ENCODE results near the gene RAB11FIP4.
"Not testable (repeated sequence)": the region's sequence is repeated elsewhere in the genome, so short reads cannot be mapped to it uniquely, and the experiment has no call there.

Gene RAB11FIP4

DNA sequence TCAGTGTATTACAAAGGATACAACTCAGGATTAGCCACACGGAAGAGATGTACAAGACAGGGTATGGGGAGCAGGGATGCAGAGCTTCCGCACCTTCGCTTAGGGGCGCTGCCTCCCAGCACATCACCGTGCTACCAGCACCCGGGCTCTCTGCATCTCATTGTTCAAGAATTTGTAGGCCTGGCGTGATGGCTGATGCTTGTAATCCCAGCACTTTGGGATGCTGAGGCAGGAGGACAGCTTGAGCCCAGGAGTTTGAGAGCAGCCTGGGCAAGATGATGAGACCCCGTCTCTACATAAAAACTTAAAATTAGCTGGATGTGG, 43.2 kb downstream of the RAB11FIP4 start:
- DNase-seq: no peak

DNA sequence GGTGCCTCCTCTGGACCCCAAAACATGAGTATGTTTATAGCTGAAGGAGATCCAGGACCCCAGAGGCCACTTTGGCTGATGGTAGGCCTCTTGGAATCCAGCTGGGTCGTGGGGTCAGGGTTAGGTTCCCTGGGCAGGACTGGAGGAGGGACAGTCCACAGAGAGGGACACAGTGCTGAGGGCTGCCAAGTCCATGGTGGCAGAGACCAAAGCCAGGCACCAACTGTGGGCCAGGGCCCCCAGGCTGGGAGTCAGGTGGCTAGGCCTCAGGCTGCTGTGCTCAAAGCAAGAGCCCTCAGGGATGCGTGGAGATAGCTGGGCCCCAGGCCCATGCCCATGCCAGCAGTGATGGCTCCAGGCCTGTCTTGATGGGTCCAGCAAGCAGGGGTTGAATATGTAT, 44.1 kb downstream of the RAB11FIP4 start:
- DNase-seq: no peak

DNA sequence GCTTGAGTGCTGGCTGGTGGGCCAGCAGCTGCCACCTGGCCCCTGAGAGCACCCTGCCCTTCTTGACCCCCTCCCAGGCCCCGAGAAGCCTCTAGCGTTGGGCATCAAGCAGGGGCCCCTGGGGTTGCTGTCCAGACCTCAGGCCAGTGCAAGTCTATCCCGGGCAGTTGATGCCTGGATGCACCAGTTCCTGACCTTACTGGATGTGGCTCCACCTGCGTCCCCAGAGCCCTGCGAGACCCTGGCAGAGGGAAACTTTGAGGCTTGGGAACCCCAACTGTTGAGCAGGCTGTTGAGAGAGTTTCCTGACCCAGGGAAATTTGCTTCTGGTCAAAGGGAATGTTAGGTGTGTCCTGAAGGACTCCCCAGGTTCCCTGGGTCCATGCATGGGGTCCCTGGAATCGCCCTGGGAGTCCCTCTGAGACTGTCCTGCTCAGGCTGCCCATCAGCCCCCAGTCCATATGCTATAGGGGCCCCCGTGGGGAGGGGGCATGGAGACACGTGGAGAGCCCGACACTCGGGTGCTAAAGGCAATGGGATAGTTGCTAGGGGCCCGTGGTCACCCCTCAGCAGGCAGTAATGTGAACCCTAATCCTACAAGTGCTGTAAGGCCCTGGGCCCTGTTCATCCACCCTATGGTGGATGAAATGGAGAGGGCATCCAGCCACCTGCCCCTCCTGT, 46.4 kb downstream of the RAB11FIP4 start:
- no peak for DNase-seq

DNA sequence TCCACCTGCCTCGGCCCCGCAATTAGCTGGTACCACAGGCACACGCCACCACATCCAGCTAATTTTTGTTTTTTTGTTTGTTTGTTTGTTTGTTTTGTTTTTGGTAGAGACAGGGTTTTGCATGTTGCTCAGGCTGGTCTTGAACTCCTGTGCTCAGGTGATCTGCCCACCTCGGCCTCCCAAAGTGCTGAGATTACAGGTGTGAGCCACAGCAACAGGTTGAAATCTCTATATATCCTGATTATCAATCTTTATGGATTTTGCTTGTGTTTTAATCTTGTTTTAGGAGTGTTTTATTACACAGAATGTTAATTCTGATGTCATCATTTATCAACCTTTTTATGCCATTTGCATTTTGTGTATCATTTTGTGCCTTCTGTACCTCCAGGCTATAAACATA, 48.2 kb downstream of the RAB11FIP4 start:
- DNase-seq: no peak

DNA sequence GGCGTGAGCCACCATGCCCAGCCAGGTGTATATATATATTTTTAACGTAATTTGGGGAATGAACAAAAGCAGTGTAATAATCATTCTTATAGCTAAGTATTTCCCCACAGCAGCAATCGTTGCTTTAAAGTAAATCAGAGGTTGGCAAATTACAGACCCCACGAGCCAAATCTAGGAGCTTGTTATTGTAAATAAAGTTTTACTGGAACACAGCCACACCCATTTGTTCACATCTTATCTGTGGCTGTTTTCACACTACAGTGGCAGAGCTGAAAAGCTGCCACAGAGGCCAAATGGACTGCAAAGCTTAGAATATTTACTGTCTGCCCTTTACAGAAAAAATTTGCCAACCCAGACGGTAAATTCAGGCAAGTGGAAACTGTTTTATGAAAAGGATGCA, 50.8 kb downstream of the RAB11FIP4 start:
- no peak for DNase-seq

DNA sequence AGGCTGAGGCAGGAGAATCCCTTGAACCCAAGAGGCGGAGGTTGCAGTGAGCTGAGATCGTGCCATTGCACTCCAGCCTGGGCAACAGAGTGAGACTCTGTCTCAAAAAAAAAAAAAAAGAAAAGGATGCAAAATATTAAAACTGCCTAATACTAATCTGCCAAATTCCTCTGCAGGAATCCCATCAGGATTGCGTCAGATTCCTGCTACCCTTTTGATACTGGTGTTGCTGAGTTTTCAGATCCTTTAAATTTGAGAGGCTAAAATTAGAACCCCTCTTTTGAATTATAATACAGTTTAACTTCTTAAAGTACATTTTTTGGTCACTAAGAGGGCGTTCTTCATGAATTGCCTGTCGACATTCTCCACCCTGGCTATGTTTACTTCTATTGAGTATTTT, 51.4 kb downstream of the RAB11FIP4 start:
- not testable (repeated sequence) for DNase-seq

DNA sequence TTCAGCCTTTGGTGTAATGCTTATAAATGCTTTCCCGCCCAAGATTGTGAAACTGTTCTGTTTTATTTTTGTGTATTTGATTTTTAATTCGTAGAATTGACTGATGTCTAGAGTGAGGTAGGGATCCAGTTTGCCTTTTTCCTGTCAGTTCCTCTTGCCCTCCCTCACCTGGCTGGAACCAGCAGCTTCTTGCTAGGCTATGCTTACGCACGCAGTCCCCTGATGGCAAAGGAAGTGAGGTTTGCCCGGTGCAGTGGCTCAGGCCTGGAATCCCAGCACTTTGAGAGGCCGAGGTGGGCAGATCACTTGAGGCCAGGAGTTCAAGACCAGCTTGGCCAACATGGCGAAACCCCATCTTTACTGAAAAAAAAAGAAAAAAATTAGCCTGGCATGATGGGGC, 51.9 kb downstream of the RAB11FIP4 start:
- DNase-seq: no peak

DNA sequence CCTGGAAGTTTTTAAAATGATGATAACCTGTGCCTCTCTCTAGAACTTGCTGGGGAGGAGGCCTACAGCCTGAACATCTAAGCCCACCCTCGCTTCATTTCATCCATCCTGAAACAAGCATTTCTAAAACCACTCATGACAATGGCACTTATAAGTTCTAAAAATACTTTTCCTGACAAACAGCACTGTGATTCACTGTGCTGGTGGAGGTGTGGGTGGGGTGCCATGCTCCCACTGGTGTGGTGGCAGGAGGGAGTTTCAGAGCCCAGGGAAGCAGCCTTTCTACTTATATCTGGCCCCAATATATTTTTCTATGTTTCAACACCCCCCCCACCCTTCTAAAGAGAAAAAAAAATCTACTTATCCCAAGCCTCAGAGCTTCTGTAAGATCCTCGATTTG, 52.6 kb downstream of the RAB11FIP4 start:
- no peak for DNase-seq

DNA sequence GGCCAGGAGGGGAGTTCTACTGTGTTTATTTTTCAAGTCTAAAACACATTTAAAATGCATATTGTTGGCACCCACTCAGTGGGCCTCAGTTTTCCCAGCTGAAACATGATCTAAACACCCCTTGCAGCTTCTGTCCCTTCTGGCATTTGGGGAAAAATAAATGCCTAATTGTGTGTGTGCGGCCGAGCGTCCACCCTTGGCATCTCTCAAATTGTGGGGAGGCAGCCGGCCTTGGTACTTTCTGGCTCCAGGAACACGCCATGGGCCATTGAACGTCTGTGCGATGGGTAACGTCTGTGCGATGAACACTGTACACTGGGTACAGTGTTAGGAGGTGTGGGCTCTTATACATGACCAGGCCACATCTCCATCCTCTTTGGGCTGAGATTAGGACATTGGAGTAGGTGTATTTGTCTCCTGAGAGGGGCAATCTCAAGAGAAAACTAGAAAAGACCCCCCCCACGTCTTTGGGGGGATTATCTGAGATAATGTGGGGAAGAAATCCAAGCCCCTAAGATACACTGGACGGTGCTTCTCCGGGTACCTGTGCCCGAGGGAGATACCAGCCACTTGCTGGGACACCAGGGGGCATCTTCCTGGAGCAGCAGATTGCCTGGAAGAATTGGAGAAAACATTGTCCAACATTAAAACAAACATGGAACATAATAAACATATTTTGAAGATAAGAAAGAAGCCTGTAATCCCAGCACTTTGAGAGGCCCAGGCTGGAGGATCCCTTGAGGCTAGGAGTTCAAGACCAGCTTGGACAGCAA, 54.9 kb downstream of the RAB11FIP4 start:
- DNase-seq: no peak

DNA sequence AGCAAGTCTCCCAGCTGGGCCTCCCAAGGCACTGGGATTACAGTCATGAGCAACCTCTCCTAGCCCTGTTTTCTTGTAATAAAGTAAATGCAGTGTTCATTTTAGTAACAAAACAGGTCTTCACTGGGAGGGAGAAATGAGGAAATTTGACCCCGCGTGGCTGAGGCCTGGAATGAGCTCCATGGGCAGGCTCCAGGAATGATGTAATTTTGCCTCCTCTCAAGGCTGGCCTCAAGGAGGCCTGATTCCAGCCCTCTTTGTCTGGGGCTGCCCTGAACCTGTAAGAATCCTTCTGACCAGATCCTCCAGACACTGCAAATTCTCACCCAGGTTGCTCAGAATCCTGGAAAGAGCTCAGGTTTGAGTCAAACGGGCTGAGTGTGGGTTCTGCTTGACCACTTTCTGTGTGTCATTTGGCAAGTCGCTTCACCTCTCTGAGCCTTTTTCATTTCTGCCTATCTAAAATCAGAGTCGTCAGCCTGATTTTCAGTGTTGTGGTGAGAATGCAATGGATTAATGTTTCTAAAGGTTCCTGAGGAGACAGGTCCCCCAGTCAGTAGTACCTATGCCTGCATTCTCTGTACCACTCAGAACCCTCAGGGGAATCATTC, 57.1 kb downstream of the RAB11FIP4 start:
- no peak for DNase-seq

DNA sequence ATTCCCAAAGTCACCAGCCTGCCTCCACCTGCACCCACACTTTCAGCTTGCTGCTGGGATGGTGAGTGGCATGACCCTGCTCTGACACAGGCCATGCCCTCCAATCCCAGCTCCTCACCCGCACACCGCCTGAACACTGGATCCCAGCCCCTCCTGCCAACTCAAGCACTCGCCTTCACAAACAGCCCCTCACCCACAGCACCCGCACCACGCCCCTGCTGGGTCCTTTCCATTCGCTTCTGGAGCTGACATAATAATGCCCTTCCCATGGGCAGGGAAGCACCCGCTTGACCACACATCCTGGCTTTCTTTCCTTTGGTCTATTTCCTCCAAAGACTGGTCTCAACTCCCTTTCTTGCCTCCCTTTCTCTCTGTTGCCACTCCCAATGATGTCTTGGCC, 57.6 kb downstream of the RAB11FIP4 start:
- DNase-seq: no peak

DNA sequence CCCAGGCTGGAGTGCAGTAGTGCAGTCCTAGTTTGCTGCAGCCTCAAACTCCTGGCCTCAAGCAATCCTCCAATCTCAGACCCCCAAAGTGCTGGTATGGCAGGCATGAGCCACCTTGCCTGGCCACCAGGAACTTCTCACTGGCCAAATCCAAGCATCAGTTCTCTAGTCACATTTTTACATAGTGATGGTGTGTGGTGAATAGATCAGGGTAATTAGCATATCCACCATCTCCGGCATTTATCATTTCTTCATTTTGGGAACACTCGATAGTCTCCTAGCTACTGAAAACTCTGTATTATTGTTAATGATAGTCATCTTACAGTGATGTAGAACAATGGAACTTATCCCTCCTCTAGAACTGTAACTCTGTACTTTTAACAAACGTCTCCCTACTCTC, 58.3 kb downstream of the RAB11FIP4 start:
- no peak for DNase-seq

DNA sequence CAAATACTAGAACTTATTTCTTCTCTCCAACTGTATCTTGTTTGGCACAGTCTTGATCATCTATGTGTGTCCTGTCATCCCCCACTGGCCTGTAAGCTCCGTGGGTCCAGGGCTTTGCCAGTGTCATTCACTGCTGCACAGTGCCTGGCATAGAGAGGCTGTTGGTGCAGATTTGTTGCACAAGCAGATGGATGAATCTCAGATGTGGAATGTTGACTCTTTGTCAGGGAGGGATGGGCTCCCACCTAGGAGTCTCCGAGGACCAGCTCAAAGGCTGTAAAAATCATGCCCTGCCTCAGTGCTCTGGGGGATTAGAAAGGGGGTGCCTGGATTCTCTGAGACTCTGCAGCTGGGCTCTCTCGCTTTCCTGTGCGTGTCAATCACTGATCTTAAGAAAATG, 60.6 kb downstream of the RAB11FIP4 start:
- DNase-seq: no peak

DNA sequence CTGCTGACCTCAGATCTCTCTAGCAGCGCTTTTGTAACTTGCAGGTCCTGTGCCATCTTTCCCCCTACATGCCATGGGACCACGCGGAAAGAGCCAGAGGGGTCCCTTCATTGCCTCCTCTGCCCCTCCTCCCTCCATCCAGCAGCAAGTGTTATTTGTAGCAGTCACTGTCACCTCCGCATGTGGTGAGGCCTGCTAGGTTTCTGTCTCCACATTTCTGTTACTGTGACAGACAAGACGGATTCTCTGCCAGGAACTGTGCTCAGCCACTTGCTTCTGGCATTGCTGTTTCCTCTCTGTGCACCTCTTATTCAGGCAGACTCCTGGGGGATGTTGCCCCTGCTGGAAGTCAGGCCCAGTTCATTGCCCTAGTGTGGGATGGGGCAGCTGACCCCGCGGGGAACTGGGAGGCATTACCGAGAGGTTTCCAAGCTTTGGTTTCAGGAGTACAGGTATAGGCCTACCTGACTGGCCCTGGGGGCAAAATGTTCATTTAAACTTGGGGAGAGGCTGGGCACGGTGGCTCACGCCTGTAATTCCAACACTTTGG, 61.2 kb downstream of the RAB11FIP4 start:
- DNase-seq: no peak

DNA sequence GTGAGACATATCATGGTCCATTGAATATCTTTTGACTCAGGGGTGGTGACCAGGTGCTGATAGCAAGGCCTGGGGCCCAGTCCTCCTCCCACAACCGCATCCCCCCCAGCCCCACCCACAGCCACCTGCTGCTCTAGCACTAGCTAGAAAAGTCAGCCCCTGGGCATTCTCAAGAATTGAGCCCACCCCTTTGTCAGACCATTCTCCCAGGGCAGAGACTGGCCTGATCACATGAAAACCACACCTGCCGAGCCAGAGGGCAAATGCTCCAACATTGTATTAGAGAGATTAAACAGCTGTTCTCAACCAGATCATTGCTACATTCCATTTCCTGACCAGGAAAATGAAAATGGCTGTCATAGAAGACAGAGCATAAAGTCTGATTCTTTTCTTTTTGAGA, 62.4 kb downstream of the RAB11FIP4 start:
- DNase-seq: no peak

DNA sequence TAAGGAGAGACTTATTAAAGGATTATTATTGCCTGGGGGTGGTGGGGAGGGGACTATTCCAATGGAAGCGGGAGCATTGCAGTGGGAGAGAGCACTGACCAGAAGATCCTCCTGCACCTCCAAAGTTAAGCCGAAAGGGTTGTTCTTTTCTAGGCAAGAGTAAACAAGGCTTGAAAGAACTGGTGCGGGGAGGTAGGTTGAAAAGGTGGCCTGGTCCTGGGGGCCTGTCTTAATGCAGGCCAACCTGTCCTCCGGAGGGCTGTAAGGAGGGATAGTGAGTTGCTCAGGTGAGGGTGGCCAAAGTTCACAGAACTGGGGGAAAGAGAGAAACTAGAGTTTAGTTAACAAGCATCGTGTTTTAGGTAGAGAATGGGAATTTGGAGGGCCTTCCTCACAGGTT, 65.3 kb downstream of the RAB11FIP4 start:
- DNase-seq: no peak

DNA sequence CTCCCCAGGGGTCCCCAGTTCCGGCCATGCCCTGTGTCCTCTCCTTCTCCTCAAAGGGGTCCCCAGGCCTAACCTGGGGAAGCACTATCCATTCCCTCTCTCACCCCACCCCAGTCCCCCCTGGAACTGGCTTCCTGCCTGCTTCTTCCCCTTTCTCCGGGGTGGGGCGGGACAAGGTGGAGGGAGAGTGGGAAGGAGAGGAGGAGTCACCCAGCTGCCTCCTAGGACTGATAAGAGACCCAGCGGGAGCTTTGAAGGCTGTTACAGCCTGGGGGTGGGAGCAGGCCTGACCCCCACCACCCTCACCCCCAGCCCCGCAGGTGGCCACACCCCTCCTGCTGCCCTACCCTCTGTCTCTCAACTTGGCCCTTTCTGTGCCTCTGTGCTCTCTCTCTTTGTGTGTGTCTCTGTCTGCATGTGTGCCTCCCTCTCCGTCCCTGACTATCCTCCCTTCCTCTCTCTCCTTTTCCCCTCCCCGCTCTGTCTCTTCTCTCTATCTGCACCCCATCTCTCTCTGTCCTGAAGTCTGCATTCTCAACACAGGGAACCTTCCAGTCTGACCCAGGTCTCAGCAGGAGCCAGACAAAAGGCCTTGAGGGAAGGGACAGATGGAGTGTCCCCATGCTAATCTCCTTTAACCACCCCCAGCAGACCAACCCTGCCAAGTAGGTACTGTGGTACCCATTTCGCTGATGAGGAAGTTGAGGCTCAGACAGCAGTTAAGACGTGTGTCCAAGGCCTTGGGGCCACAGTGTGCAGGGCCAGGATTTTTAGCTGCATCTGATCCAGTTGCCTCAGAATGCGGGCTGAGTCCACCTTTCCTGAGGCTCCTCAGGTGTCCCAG, 66.1 kb downstream of the RAB11FIP4 start:
- DNase-seq: no peak

DNA sequence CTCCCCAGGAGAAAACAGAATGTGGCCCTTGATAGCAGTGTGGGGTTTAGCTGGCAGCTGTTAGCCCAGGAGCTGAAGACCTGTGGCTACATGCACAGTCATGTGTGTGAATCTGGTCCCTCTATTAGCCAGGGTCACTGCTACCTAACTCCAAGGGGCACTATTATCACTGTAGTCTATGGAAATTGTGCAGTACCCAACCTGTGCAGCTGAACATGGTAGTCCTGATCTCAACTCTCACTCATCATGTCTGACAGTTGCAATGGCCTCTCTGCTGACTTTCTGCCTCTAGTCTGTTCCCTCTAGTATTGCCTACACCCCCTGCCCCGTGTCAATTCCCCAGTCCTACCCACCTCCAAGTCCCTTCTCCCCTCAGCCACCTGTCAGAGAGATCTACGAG, 67.4 kb downstream of the RAB11FIP4 start:
- DNase-seq: no peak

DNA sequence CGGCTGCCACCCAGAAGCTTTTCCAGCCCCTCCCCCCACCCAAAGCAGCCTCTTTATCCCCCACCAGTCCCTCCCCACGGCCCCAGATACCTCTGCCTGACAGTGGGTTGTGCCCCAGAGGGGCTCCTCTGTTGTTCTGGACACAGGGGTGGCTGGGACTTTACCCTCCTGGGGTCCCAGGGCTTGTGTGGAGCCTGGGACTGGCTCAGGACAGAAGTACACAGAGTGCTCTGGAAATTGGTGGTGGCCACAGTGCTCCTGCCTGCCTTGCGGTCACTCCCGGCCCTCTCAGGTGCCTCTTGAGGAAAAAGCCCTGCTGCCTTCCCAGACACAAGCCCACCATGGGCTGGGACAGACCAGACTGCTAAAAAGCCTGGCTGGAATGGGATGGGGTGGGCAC, 68.2 kb downstream of the RAB11FIP4 start:
- no peak for DNase-seq

DNA sequence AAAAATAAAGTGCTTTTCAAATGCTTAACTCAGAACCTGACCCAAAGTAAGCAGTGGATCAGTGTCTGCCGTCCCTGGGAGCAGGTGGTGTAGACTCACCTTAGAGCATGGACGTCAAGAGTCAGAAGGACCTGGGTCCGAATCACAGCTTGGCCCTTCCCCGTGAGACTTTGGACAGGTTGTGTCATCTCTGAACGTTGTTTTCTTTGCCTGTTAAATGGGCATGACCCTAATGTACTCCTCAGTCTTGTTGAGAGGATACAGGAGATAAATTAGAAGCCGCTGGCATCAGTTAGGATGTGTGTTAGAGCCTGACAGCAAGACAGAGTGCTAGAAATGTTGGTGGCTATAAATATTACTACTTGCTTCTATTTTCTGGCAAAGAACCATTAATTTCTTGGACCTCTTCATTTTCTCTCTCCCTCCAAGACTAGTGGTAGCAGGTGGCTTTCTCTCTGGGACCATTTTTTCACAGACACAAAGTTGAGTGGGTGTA, 68.8 kb downstream of the RAB11FIP4 start:
- no peak for DNase-seq

DNA sequence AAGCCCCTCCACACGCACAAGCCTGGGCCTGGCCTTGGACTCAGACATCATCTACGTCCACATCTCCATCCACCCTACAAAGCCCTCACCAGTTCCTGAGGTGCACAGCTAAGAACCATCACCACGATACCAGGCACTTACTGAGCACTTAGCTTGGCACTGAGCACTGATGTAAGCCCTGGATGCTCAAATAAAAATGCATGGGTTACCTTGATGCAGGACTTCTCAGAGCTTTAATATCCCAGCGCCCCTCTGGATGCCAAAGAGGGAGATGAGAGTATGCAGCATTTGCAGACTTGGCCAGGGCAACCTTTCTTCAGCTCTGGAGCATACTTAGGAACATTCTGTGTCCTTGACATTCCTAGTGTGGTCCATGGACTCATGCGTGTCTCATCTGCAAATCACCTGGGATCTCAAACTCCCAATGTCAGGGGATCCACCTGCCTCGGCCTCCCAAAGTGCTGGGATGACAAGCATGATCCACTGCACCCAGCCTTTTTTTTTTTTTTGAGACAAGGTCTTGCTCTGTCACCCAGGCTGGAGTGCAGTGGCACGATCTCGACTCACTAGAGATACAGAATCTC, 69.8 kb downstream of the RAB11FIP4 start:
- no peak for DNase-seq

DNA sequence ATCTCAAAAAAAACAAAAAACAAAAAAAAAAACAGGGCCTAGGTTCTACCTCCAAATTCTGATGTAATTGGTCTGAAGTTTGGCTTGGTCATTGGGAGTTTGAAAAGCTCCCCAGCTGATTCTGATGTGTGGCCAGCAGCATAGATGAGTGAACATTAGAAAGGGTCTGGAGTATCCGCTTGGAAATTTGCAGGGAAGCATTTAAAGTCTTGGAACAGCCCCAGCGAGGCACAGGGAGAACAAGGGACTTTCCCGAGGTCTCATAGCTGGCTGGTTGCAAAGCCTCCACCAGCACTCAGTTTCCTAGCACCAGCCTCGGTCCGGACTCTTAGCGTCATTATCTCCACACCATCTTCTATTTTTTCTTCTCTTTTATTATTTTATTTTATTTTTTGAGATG, 70.8 kb downstream of the RAB11FIP4 start:
- DNase-seq: no peak

Data from stimulated activated CD4-positive, alpha-beta T cell treated with anti-CD3 and anti-CD28 coated beads, Interleukin-12 subunit alpha, Interleukin-12 subunit beta, amount 100 ng/mL, for 4 hours (primary cell).